Activated effector memory CD4-positive, alpha-beta T cell treated with Interleukin-2 at 50 U/mL for 16 hours (primary cell): ENCODE results near the gene SCFD2.

Experiments
- DNase-seq: peaks from one replicate; pipeline ENCODE4 v3.0.0-alpha.2; 2020

SCFD2 gene

DNA sequence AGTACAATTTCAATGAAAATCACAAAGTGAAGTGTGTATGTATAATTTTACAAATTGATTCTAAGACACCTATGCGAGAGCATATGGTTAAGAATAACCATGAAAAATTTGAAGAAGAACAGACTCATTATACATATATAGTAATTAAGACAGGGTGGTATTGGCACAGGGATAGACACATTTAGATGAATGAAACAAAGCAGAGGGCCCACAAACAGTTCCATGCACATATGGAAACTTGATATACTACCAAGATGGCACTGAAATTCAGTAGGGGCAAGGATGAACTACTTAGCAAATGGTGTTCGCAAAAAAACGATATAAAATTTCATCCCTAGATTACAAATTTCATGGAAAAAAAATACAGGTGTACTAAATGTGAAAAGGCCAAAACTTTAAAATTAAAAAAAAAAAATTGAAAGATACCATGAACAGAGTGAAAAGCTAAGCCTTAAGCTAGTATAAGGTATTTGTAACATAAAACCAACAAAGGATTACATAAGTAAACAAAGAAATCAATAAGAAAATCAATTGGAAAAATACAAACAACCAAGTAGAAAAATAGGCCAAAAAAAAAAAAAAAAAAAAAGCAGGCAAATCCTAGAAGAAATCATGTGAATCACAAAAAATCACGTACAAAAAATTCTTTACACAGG is 418.3 kb downstream of the SCFD2 start:
- DNase-seq = no peak

DNA sequence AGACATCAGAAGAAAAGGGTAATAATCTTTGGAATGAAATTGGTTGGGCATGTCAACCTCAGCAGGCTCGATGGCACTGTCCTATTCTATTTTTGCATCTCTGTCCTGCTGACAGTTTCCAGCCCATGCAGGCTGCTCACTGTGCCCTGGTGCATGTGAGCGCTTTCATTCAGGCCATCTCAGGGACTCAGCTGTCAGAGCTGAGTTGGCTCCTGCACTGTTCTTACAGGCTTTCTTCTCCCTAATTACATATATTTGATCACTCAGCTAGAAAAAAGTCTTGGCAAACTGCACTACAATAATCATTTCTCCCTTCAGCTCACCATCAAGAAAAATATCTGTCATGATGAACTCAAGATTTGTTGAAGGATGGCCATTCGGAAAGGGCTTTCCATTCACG is 419.0 kb downstream of the SCFD2 start:
- DNase-seq = no peak

DNA sequence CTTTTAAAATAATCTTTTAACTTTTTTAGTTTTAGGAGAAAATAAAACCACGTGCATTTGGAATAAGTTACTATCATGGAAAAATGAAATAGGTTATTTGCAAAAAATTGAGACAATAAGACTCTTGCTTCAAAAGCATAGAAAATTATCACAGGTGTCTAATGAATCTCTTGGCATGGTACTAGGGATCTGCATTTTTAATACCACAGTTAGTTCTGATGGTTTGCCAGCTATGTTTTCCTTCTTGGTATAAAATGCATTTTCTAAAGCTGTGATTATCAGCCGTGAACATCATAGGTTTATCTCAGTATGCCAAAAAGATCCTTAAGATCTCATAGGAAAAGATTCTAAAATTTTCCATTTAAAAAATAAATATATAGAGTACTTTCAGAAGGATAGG is 419.9 kb downstream of the SCFD2 start:
- DNase-seq = no peak

DNA sequence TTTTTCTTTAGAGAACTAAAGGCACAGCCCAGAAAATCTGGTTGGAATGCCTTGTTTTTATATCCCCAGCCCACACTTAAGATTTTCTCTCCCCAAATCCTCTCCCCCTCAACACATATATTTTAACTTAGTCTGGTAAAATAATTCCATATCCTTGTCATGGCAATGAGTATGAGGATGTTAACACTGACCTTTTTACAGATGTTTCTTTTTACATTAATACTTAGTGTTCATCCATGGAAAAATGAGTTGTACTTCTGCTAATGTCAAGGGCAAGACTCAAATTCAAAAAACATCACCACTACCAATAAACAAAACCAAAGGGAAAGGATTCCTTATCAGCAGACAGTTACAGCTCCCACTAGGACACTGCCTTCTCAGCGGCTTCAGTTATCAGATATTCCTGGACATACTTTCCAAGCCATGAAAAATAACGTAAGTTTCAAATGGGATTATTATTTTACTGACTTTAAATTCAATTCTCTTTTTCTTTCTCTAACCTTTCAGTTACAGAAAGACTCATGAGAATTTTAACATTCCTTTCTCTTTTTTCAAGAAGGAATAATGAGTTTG is 420.4 kb downstream of the SCFD2 start:
- no peak for DNase-seq

DNA sequence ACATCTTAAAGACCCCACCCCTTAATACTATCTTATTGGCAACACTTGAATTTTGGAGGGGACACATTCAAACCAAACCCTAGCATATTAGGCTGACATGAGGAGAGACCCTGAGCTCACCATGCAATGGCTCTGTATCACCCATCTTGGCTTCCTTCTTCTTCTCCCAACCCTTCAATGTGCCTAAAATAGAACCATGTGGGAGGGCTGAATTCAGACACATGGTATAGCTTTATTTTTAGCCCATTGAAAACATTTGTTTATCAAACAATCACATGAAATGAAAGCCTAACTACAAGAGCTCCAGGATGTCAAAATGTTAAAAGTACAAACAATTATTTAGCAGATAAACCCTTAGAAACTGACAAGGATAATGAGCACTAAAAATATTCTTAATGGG is 422.2 kb downstream of the SCFD2 start:
- DNase-seq = no peak

DNA sequence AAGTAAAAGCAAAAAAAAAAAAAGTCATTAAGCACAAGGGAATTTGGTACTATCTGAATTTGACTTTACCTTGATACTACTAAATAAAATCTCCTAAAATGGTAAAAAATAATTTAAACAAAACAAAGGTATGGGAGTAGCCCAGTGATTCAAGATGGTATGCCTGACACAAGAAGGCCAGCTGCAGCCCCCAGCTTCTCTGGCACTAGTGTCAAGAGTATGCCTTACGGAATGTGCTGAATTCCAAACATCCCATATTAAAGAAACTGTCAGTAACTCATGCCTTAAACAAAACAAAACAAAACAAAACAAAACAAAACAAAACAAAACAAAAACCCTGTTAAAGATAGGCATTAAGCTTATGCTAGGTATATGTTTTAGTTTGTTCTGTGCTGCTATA is 422.9 kb downstream of the SCFD2 start:
- DNase-seq = no peak

DNA sequence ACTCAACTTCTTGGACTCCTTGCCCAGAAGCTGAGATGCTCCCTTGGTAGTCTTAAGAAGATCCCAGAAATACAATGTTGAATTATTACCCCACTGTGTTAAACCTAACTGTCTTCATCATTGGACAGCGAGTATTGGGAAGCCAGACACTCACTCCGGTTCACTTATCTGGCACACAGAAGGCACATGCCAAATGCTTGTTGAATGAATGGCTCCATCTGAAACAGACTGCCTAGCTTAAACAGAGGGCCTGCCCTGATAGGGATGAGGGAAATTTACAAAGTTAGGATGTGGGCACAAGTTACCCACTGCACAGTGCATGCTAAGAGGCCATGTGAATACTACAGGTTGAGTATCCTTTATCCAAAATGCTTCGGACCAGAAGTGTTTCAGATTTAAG is 424.4 kb downstream of the SCFD2 start:
- DNase-seq = no peak

DNA sequence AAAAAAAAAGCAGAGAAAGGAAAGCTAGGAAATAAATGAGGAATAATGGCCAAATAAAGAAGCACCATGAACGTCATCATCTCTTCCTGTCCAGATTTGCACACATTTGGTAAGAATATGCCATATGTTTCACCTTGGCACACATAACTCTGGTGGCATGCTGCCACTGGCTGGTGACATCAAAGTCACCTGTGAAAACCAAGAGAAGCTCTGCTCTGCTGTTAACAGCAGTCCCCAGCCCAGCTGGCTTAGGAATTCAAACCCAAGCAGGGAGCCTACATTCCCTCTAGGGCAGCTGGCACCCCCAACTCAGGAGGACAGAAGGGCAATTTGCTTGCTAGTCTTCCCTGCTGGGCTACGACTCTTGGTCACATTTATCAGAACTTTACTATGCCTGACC is 426.1 kb downstream of the SCFD2 start:
- no peak for DNase-seq

DNA sequence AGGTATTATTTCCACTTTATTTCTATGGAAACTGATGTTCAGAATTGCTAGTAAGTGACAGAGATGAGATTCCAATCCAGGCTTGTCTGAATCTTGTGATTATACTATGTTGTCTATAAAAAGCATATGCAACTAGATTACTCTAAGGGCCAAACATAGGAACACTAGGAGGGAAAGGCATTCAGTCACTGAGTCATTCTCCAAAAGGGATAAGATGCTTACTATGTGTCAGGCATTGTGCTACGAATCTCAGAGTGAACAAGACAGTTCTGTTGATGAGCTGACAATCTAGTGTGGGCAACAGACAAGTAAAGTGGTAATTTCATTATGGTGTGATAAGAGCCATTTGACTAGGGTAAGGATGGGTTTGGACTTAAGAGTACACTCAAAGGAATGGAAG is 426.5 kb downstream of the SCFD2 start:
- no peak for DNase-seq

DNA sequence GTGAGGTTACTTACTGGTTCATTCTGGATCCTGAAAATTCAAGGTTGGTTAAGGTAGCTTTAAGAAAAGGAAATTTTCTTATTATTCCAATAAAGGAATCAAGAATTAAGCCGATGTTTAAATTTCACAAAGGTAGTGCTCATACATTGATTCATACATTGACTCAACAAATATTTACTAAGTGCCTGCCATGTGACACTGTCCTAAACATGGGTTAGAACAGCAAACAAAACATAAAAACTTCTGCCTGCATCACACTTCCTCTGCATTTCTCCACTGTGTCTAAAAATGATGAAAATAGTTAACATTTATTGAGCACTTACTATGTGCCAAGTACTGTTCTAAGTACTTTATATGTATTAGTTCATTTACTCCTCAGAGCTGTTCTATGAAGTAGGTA is 428.0 kb downstream of the SCFD2 start:
- DNase-seq = no peak

DNA sequence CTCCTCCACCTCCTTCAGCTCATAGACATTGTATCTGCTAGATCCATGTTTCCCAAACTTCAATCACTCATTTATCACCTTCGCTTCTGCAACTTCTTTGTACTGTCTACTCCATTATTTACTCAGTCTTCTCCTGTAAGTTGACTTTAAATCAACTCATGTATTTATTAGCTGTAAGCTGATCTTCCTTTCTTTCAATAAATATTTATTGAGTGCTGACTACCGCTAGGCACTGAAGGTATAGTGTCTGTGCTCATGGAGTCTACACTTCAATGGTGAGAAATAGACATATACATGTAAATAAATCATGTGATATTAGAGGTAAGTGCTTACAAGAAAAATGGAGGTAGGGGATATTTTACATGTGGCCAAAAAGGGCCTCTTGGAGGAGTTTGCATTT is 429.1 kb downstream of the SCFD2 start:
- DNase-seq = no peak

DNA sequence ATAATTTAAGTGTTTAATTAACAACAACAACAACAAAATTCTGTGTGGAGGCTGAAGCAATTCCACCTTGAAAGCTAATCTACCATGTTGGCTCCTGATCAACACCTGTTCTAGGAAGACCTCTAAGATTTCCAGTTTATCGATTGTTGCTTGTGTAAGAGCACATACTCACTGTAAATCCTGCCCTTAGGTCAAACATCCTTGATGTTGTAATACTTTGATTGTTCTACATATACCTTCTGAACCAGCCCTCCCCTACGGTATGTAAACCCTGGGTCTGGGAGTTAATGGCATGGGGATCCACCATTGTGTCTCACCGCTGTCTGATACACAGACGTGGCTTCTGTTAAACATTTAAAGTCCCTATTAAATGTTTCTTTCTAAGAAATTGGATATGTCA is 430.5 kb downstream of the SCFD2 start:
- DNase-seq = no peak

DNA sequence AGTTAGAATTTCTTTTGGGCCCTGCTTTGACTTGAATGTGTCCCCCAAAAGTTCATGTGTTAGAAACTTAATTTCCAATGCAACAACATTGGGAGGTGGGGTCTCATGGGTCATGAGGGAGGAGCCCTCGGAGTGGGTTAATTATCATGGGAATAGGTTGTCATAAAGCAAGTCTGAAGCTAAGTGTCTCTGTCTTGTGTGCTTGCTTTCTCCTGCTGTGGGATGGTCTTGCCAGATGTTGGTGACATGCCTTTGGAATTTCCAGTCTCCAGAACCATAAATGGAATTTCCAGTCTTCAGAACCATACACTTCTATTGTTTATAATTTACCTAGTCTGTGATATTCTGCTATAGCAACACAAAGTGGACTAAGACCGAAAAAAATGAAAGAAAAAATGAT is 432.1 kb downstream of the SCFD2 start:
- no peak for DNase-seq

DNA sequence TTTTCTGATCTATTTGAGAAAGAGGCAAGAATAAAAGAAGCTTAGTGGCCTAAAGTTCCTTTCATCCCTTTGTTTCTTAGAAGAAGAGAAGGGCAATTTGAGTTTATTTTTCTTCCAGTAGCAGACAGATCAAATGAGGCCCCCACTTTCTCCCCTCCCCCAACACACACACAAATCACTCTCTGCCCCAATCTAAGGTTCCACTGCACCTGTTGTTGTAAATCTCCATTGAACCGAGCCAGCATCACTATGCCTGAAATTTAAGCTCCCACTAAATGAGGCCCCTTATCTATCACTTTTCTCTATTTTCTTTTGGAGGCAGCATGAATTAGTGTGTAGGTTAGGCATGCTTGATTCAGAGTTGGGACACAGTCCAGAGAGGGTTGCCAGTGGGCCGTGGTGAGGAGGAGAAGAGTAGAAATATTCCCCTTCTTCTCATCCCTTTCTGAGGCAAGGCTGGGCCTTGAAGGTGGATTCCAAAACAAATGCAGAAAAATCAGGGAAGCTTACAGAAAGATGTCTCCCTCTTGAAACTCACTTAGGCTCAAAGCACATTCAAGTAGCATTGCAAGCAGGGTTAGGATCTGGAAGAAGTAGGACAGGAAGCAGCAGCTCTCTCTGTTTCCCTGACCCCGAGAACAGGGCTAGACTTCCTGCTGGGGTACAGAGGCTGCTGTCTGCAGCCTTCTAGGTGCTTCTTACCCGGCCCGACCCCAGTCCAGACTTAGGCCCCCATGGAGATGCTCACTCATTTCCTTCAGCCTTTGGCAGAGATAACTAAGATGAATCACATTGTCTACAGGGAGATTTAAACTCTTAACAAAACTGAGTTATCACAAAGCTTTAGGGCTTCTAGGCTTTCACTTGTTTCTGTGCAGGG is 433.0 kb downstream of the SCFD2 start:
- no peak for DNase-seq

DNA sequence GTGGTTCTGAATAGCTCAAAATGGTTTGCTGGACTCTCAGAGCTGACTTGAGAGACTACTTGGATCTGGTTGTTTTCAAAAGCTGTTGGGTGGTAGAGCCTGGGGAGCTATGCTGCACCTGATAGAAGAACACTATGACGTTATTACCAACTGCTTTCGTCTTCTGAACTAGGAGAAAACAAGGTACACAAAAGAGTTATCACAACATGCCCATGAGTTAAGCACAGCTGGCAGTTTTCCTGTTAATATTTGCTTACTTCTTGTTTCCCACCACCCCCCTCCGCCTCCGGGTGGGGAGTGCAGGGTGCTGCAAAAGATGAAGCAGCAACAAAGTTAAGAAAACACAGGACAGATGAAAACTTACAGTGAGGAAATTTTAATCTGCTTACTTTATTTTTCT is 434.6 kb downstream of the SCFD2 start:
- no peak for DNase-seq

DNA sequence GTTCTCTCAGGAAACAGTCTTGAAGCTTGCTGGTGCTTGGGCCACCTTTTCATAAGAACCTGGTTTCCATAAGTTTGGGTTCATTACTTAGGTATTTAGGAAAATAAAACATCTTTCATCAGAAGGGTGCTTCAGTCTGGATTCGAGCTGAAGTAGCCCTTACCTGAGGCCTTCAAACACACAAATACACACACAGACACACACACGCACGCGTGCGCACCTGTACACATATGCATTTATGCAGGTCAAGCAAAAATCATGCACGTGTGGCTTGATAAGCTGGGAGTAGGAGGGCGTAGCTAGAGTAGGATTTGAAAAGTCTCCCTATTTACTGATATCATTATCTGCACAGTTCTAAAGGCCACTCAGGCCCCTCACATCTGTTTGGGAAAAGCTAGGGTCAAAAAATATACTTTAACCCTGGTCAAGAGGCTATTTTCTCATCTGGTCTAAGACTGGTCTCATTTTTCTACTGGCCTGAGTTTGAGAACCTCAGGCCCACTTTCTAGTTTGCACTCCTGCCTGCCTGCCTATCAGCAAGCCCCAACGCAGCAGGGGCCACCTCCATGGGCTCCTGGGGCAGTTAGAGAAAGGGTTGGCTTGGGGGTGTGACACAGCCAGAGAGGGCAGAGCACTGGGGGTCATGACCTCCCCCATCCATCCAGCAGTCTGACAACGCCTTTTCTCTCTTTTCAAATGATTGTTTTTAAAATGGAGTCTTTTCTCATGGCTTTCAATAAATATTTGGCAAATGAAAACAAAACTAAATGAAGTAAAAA is 439.5 kb downstream of the SCFD2 start:
- DNase-seq = no peak

DNA sequence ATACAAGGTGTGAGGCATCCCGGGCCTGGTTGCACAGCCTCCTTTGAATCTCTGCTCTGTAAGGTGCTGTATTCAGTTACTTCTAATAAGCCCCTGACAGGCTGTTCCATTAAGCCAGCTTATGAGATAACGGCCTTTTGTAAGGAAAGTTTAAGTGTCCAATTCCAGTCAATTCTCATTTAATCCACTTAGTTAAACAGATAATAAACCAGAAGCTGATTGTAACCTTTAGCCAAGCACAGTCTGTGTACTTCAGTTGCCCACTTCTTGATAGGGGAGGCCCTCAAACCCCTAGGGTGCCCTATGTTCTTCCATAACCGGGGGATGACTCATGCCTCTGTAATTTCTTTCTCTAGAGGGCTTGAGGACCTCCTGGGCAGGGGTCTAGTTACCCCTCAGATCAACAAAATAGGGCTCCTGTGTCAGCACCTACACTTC is 440.3 kb downstream of the SCFD2 start:
- no peak for DNase-seq

DNA sequence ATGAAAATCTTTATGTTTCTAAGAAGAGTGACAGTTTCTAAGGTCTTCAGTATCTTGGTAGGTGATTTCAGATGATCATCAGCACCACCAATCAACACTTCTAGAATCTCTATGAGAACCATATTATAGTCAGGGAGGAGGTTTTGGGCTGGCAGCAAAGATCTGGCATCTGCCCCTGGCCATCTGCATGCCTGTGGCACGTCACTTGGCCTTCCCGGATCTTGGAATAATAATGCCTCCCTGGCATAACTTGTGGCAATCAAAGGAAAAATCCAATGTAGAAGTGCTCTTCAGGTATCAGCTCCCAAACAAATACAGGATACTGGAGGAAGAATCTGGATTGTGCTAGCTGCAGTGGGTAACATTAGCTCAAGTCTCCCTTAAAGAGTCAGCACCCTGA is 446.4 kb downstream of the SCFD2 start:
- DNase-seq = no peak

DNA sequence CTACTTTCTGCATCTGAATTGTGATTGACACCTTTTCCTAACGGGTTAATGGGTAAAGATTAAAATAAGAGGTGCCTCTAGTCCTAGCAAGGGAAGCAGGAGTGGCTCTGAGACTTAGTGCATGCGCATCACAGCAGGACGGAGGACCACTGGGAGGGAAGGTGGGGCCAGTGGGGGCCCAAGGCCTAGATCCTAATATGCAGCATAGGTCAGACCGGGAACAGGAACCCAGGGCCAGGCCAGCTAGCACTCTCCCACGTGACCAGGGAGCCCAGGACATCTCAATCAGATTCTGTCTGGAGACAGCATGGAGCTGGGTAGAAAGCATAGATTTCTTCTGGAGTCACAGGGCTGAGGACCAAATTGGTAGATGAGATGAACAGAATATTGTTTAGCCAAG is 448.0 kb downstream of the SCFD2 start:
- no peak for DNase-seq

DNA sequence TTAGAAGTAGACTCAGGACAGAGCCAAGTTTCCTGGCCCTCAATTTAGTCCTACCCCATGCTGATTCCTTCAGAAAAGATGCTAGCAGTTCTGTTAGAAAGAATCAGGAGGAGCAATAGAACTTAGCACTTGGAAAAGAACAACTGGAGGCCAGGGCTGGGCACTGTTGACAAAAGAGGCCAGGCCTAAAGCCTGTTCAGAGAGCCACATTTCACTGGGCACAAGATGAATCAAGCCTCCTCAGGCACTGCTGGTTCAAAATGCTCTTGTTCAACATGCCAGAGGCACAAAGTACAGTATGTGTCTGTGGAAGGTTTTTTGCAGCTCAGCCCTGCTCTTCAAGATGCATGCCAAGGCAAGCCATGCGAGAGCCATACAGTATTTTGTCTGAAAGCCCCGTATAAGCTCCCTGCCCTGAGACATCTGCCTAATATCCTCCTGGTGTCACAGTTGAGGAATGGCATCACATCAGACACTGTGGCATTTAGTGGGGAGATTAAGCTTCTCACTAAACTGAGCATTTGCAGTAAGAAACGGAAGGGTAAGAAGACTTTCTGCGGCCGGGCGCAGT is 450.0 kb downstream of the SCFD2 start:
- DNase-seq = no peak

DNA sequence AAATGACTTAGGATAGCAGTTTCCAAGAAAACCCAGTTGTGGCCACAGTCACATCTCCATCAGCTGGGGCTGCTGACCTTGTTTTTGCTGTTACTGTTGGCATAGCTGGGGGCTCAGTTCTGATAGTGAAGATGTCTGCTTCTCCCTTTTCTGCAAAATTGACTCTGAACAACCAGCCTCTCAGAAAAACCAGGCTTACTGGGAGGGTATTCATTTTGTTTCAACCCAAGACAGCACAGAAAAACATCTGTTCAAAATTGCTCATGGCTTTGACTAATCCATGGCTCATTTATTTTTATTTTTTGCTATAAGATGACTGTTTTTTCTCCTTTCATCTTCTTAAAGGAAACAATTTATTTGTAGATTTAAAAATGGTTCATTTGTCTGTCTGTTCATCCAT is 450.7 kb downstream of the SCFD2 start:
- no peak for DNase-seq

DNA sequence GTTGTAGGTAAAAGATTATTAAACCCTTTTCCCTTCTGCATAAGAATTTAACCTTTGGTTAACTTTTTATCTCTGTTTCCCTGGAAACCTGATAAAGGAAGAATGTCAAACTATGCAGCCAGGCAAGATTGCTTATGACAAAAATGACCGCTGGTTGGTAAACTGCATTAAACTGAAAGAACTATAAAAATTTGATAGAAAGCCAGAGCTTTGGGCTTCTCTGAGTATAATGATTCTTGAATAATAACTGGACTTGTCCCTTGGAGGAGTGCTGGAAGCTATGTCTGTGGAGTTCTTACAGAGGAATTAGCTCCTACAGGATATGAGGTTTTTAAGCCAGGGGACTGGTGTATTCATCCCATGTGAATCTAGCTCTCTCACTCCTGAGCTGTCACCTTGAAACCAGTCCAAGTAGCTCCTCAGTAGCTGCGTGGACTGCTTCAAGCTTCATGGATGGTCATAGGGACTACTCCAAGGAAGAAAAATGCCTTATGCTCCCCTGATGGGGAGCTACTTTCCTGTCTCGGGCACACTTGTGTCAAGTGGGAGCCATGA is 451.7 kb downstream of the SCFD2 start:
- DNase-seq = no peak

DNA sequence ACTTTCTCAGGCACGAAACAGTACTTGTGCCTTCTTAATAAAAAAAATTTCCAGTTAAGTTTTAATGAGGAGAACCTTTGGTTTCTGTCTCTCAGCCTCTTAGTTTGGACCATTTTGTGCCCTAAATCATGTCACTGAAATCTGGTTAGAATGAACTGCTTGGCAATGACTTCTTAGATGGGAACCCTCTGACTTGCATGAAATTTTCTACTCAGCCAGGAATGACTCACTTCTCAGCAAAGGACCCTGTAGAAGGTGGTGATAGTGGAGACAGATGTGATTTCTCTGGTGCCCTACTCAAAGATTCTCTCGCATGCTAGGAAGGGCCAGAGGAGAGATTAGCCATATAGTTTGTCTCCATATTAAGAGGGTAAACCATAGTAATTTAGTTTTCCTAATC is 453.3 kb downstream of the SCFD2 start:
- no peak for DNase-seq
